HG02678 (cell line): ENCODE results near the gene INTS1.
"Not testable (repeated sequence)": the region's sequence is repeated elsewhere in the genome, so short reads cannot be mapped to it uniquely, and the experiment has no call there.

ENCODE experiments used
- ATAC-seq: cut with Tn5 transposase; IDR thresholded peaks from one replicate; pipeline ENCODE4 v1.9.1; 2021; ENCODE audit warnings: mild to moderate bottlenecking, moderate library complexity; ENCODE audit not compliant: unreplicated experiment

The INTS1 gene

GRCh38 chr7:1531979-1532455 is 27.8 kb upstream of the INTS1 start:
- no peak for ATAC-seq

GRCh38 chr7:1531263-1531978 is 27.2 kb upstream of the INTS1 start:
- peak; percentile 32 for ATAC-seq

- peak; percentile 21 for ATAC-seq
Measured at GRCh38 chr7:1530946-1531262, 26.7 kb upstream of the INTS1 start.

GRCh38 chr7:1529383-1530116 is 25.4 kb upstream of the INTS1 start:
- no peak for ATAC-seq

- ATAC-seq = no peak
Measured at GRCh38 chr7:1526271-1526754, 22.1 kb upstream of the INTS1 start.

- ATAC-seq = no peak
Measured at GRCh38 chr7:1525409-1525808, 21.2 kb upstream of the INTS1 start.

- no peak for ATAC-seq
Measured at GRCh38 chr7:1523844-1524243, 19.7 kb upstream of the INTS1 start.

GRCh38 chr7:1523208-1523607 is 19.0 kb upstream of the INTS1 start:
- ATAC-seq = no peak

GRCh38 chr7:1521456-1521855 is 17.3 kb upstream of the INTS1 start:
- no peak for ATAC-seq

- ATAC-seq = no peak
Measured at GRCh38 chr7:1520539-1521234, 16.5 kb upstream of the INTS1 start.

- ATAC-seq = not testable (repeated sequence)
Measured at GRCh38 chr7:1519322-1519922, 15.2 kb upstream of the INTS1 start.

GRCh38 chr7:1516586-1517251 is 12.5 kb upstream of the INTS1 start:
- no peak for ATAC-seq

GRCh38 chr7:1515509-1515967 is 11.3 kb upstream of the INTS1 start:
- ATAC-seq = not testable (repeated sequence)

GRCh38 chr7:1514995-1515401 is 10.8 kb upstream of the INTS1 start:
- ATAC-seq = no peak

- ATAC-seq = no peak
Measured at GRCh38 chr7:1514407-1514806, 10.2 kb upstream of the INTS1 start.

- no peak for ATAC-seq
Measured at GRCh38 chr7:1513657-1514095, 9.5 kb upstream of the INTS1 start.

- peak; percentile 62 for ATAC-seq
Measured at GRCh38 chr7:1512781-1513656, 8.8 kb upstream of the INTS1 start.

GRCh38 chr7:1511444-1512422 is 7.5 kb upstream of the INTS1 start:
- no peak for ATAC-seq
